ENCODE data around the gene RPS16.

RPS16 gene

GRCh38 chr19:39384839-39385568 is 50.7 kb downstream of the RPS16 start:
- Histone ChIP-seq H3K9me3 (ENCODE audit: control insufficient read depth, low read length) (no peaks in the 10 kb centered on the region), H3K4me1 (ENCODE audit: control insufficient read depth, insufficient read depth, low read length) (no peaks in the 10 kb centered on the region), H3K4me3 (ENCODE audit: insufficient read depth, low read depth, low read length) (no peak overlapping the region), H3K27ac (ENCODE audit: insufficient read depth, low read depth, low read length, poor library complexity, severe bottlenecking) (no peak overlapping the region), H3K27me3 (ENCODE audit: control insufficient read depth, insufficient read depth, low read length, poor library complexity, severe bottlenecking) (no peaks in the 10 kb centered on the region), H3K36me3 (ENCODE audit: control insufficient read depth, insufficient read depth, low read length) (peaks cover 53% of the 10 kb centered on the region)
- 78 to 88% methylated on average over 9 of the region's 9 CpGs for WGBS, 2 experiments
